Endothelial cell of umbilical vein (primary cell): ENCODE measurements around the gene RHOC. TPM values are rescaled to one million over a fixed set of nuclear protein-coding genes. Genes with fewer than 3 reads are reported as not detected.

Experiments used
- BruUV-seq: library from RNA; stranded (reverse); fragments of 400-500 nt; replicated peaks from 2 replicates; lab custom pipeline; 2021; lab: Mats Ljungman, UMichigan
- CTCF ChIA-PET: fragments of 300-600, 350-600 bp; sonication (Branson Sonifier 250); formaldehyde crosslinking; loops from one replicate; lab custom pipeline; 2021; ENCODE audit warnings: antibody characterized with exemption, inconsistent platforms; lab: Charles Lee
- POLR2A ChIA-PET: fragments of 300-600, 350-600 bp; sonication (Branson Sonifier 250); formaldehyde crosslinking; loops from one replicate; lab custom pipeline; 2021; ENCODE audit warnings: antibody characterized with exemption, inconsistent platforms; lab: Charles Lee
- DNase-seq: peaks from one replicate; pipeline ENCODE4 v3.0.0-alpha.2; 2011; ENCODE audit warnings: low read depth, low spot score
- FAIRE-seq: peaks from 2 replicates; lab custom pipeline; 2011; peaks lifted over from hg19 to GRCh38; lab: Jason Lieb, UNC
- H2AFZ ChIP-seq: 2 replicates; pipeline ENCODE4 v1.6.0; 2012; ENCODE audit warnings: low read depth, low read length, control low read depth, inconsistent platforms
- H3K27ac ChIP-seq: 2 replicates; pipeline ENCODE4 v1.5.1; 2011; ENCODE audit warnings: low read depth, mild to moderate bottlenecking, control low read depth, low read length, moderate library complexity; ENCODE audit not compliant: insufficient read depth
- H3K27me3 ChIP-seq, 2 experiments: 2 replicates each; pipeline versions ENCODE4 v1.6.0 to v1.6.1; 2011; ENCODE audit warnings: low read length in 2 of 2, mixed read lengths in 1 of 2; ENCODE audit not compliant: control insufficient read depth in 2 of 2, insufficient read depth in 2 of 2
- H3K36me3 ChIP-seq, 2 experiments: 2 replicates in 1 of 2; 3 replicates in 1 of 2; pipeline ENCODE4 v1.5.1; 2011; ENCODE audit warnings: low read length in 2 of 2, mild to moderate bottlenecking in 1 of 2, moderate library complexity in 1 of 2; ENCODE audit not compliant: control insufficient read depth in 2 of 2, insufficient read depth in 2 of 2; ENCODE audit errors: extremely low read depth in 1 of 2
- H3K4me1 ChIP-seq: 3 replicates; pipeline ENCODE4 v1.5.1; 2011; ENCODE audit warnings: mild to moderate bottlenecking, low read length; ENCODE audit not compliant: control insufficient read depth, insufficient read depth; ENCODE audit errors: extremely low read depth
- H3K4me2 ChIP-seq: 2 replicates; pipeline ENCODE4 v1.6.1; 2011; ENCODE audit warnings: low read length, control low read depth, mixed read lengths; ENCODE audit not compliant: insufficient read depth
- H3K4me3 ChIP-seq, 3 experiments: fragments of 200-600 bp in 1 of 3; sonication (generic), shearing (Covaris generic) in 1 of 3; replicated peaks in 1 of 3; 2 replicates each; pipeline ENCODE4 v1.5.1; 2011 to 2016; ENCODE audit warnings: control low read depth in 3 of 3, low read length in 3 of 3, mild to moderate bottlenecking in 2 of 3, inconsistent platforms in 1 of 3, low read depth in 1 of 3, moderate library complexity in 1 of 3; ENCODE audit not compliant: insufficient read depth in 1 of 3
- H3K79me2 ChIP-seq: 2 replicates; pipeline ENCODE4 v1.6.0; 2012; ENCODE audit warnings: low read length, inconsistent platforms; ENCODE audit not compliant: control insufficient read depth, insufficient read depth
- H3K9ac ChIP-seq: replicated peaks from 2 replicates; pipeline ENCODE3; 2011; ENCODE audit warnings: low read length, control low read depth; ENCODE audit not compliant: insufficient read depth; ENCODE audit errors: extremely low read depth
- H3K9me1 ChIP-seq: replicated peaks from 3 replicates; pipeline ENCODE4 v1.6.0; 2011; ENCODE audit warnings: mild to moderate bottlenecking, low read length; ENCODE audit not compliant: control insufficient read depth, insufficient read depth; ENCODE audit errors: extremely low read depth
- H3K9me3 ChIP-seq: replicated peaks from 2 replicates; pipeline ENCODE4 v1.5.1; 2012; ENCODE audit warnings: low read length, inconsistent platforms; ENCODE audit not compliant: control insufficient read depth, insufficient read depth
- H4K20me1 ChIP-seq: replicated peaks from 2 replicates; pipeline ENCODE3; 2011; ENCODE audit warnings: mild to moderate bottlenecking, low read length; ENCODE audit not compliant: control insufficient read depth, insufficient read depth; ENCODE audit errors: extremely low read depth
- CTCF ChIP-seq, 2 donors: IDR thresholded peaks; 1 replicate in 1 of 2; 2 replicates in 1 of 2; pipeline ENCODE4 v1.5.1; 2011; ENCODE audit warnings: low read length in 2 of 2, mild to moderate bottlenecking in 2 of 2, moderate library complexity in 2 of 2, control low read depth in 1 of 2, inconsistent platforms in 1 of 2, low read depth in 1 of 2; ENCODE audit not compliant: insufficient read depth in 1 of 2; ENCODE audit errors: extremely low read depth in 1 of 2
- EZH2 ChIP-seq: IDR thresholded peaks from 2 replicates; pipeline ENCODE4 v1.6.1; 2012; ENCODE audit warnings: borderline replicate concordance, low read depth, mild to moderate bottlenecking, moderate library complexity, low read length, inconsistent platforms; ENCODE audit not compliant: severe bottlenecking
- FOS ChIP-seq: IDR thresholded peaks from 2 replicates; pipeline ENCODE4 v1.6.1; 2011; ENCODE audit warnings: mild to moderate bottlenecking, low read length, moderate library complexity, borderline replicate concordance; ENCODE audit not compliant: insufficient read depth
- GATA2 ChIP-seq: IDR thresholded peaks from 2 replicates; pipeline ENCODE4 v1.7.0; 2011; ENCODE audit warnings: low read depth, mild to moderate bottlenecking, moderate library complexity, mixed read lengths, low read length; ENCODE audit not compliant: insufficient read length, insufficient read depth
- JUN ChIP-seq: IDR thresholded peaks from 2 replicates; pipeline ENCODE4 v1.6.1; 2011; ENCODE audit warnings: borderline replicate concordance, low read depth; ENCODE audit not compliant: insufficient read length, insufficient read depth
- MAX ChIP-seq: IDR thresholded peaks from 2 replicates; pipeline ENCODE4 v1.6.1; 2011; ENCODE audit not compliant: insufficient read depth, insufficient read length
- MYC ChIP-seq: IDR thresholded peaks from one replicate; pipeline ENCODE4 v1.6.1; 2011; ENCODE audit warnings: mild to moderate bottlenecking, low read depth, low read length
- POLR2A ChIP-seq: IDR thresholded peaks from 2 replicates; pipeline ENCODE4 v1.6.1; 2012; ENCODE audit warnings: low read depth, mild to moderate bottlenecking, control low read depth, low read length
- POLR2AphosphoS5 ChIP-seq: IDR thresholded peaks from 2 replicates; pipeline ENCODE4 v1.6.1; 2012; ENCODE audit warnings: low read depth, mild to moderate bottlenecking, control low read depth, low read length, moderate library complexity; ENCODE audit not compliant: insufficient read depth
- dilution Hi-C: fragments of 300-500 bp; cut with MboI; formaldehyde crosslinking; loops from one replicate; pipeline ENCODE4 v1.15.0; 2019; ENCODE audit warnings: low sequenced_read_pairs; ENCODE audit not compliant: extremely low pct_ligation_motif_present
- intact Hi-C: fragments of 100-400 bp; cut with micrococcal nuclease; formaldehyde crosslinking; loops from one replicate; pipeline ENCODE4 v1.10.0; 2022
- polyA plus RNA-seq, 4 experiments: library from polyadenylated mRNA; depleted of rRNA in 3 of 4; stranded (reverse) in 3 of 4; unstranded in 1 of 4; fragments of >200 nt; gene quantifications; 2 replicates each; pipeline versions ENCODE4 v1.2.1 to v1.2.3, GENCODE V29; 2011 to 2012; ENCODE audit warnings: missing spikeins in 1 of 4
- total RNA-seq: library from RNA; stranded (reverse); gene quantifications from 2 replicates; pipeline ENCODE4 v1.2.3, GENCODE V29; 2021

RHOC gene
- total and polyA plus RNA-seq, 2 donors (not counting 3 experiments of a cell fraction or from before 2014, with no cell fraction given) = 699 to 1,244 TPM

- TF ChIP-seq EZH2 (no peak), CTCF (IDR thresholded peaks at IDR 0.05; ENCODE audit: extremely low read depth in 1 of 2, insufficient read depth in 1 of 2, low read depth in 1 of 2, low read length in 2 of 2) (no peak), JUN (no peak), POLR2AphosphoS5 (no peak)
- intact Hi-C loops = no loop called here
- BruUV-seq = no TSS peak
- H3K27me3 ChIP-seq = no peaks in the 10 kb centered on the region
- H3K4me3 ChIP-seq = no peak overlapping the region
- H3K27ac ChIP-seq = no peak overlapping the region
- H3K4me2 ChIP-seq = no peak overlapping the region
- no peaks in the 10 kb centered on the region for H3K79me2 ChIP-seq
- H2AFZ ChIP-seq = no peak overlapping the region
- H3K4me1 ChIP-seq = peaks cover 4% of the 10 kb centered on the region
- FAIRE-seq (no peak), DNase-seq (no peak)
- dilution Hi-C loops = no loop called here
- H3K9me3 ChIP-seq = no peaks in the 10 kb centered on the region
- H3K9me1 ChIP-seq = no peaks in the 10 kb centered on the region
- no peaks in the 10 kb centered on the region for H3K36me3 ChIP-seq
- no peak overlapping the region for H3K9ac ChIP-seq
- ChIA-PET POLR2A (no interaction called here), CTCF (interaction anchor here (1.0 to 10.5 kb wide), 4 partner anchors 10 to 352 kb away, joined by 3 to 441 read pairs (median 40); partner anchors contain the start of gene LRIG2)
- H4K20me1 ChIP-seq = no peaks in the 10 kb centered on the region
Observed at GRCh38 chr1:112720800-112721199, 13.9 kb upstream of the RHOC start.

GRCh38 chr1:112719706-112720105 lies 12.8 kb upstream of the RHOC start:
- ChIA-PET POLR2A (no interaction called here), CTCF (interaction anchor here (0.6 to 10.5 kb wide), 10 partner anchors 8 to 420 kb away, joined by 3 to 441 read pairs (median 4); partner anchors contain the start of gene LRIG2)
- Histone ChIP-seq H3K9me3 (no peaks in the 10 kb centered on the region), H3K36me3 (no peaks in the 10 kb centered on the region), H3K79me2 (no peaks in the 10 kb centered on the region), H3K4me2 (no peak overlapping the region), H3K4me3 (no peak overlapping the region), H4K20me1 (no peaks in the 10 kb centered on the region), H3K4me1 (peaks cover 9% of the 10 kb centered on the region), H3K27me3 (no peaks in the 10 kb centered on the region), H2AFZ (no peak overlapping the region), H3K9ac (no peak overlapping the region), H3K9me1 (no peaks in the 10 kb centered on the region), H3K27ac (no peak overlapping the region)
- BruUV-seq = no TSS peak
- FAIRE-seq (no peak), DNase-seq (no peak)
- dilution Hi-C loops = loop anchor here (5.0 kb wide), 1 partner anchor 78 kb away; no protein-coding TSS in a partner anchor
- intact Hi-C loops = loop anchor here (5.0 to 10.0 kb wide), 4 partner anchors 423 to 1258 kb away; partner anchors contain the start of genes AP4B1, DCLRE1B, OLFML3 and RSBN1
- TF ChIP-seq FOS (no peak), GATA2 (no peak), MYC (no peak), EZH2 (no peak), CTCF (IDR thresholded peaks at IDR 0.05; ENCODE audit: extremely low read depth in 1 of 2, insufficient read depth in 1 of 2, low read depth in 1 of 2, low read length in 2 of 2) (no peak), POLR2A (no peak), MAX (no peak), JUN (no peak), POLR2AphosphoS5 (no peak)
